ENCODE data around the gene APMAP.
"Not testable (repeated sequence)": the region's sequence is repeated elsewhere in the genome, so short reads cannot be mapped to it uniquely, and the experiment has no call there.

Gene APMAP

DNA sequence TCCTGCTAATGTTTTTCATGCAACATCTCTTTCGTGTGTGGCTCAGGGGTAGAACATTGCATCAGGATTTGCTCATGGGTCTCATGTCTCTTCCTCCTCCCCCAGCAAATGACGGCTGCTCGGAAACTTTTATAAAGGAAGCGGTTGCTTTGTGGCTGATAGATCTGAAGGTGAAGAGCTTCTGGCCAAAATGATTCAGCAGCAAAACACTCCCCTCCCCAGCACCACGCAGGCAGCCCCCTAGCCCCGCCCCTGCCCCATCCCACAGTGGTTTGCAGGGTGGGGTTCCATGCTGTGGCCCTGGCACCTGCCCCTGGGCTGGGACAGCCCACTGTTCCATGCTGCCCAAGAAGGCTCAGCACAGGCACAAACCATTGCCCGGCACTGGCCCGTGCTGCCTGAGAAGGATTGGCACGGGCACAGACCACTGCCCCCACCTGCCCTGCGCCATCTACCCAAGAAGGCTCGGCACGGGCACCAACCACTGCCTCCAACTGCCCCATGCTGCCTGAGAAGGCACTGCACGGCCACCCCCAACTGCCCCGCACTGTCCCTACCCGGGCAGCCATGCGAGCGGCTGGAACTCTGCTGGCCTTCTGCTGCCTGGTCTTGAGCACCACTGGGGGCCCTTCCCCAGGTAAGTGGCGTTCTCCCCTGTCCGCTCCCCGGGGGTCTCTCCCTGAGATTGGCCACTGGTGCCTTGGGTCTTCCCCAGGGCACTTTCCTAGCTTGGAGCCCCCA lies 43.4 kb downstream of the APMAP start, which contains the start of gene CST7:
TSS of gene CST7 (plus strand) at position 331 of the 741 bp plus-strand sequence. CDS start at position 568, 237 bp downstream.
- H4K20me1 ChIP-seq (ENCODE audit: insufficient read depth) = no peaks in the 10 kb centered on the region
- H3K27me3 ChIP-seq (ENCODE audit: insufficient read depth, low read depth) = no peaks in the 10 kb centered on the region
- H3K4me2 ChIP-seq = no peak within 1 kb of the TSS
- H2AFZ ChIP-seq (ENCODE audit: low read depth) = no peak within 1 kb of the TSS
- no peaks in the 10 kb centered on the region for H3K36me3 ChIP-seq (ENCODE audit: insufficient read depth)
- no peaks in the 10 kb centered on the region for H3K79me2 ChIP-seq (ENCODE audit: insufficient read depth, low read depth)
- H3K9ac ChIP-seq = no peak within 1 kb of the TSS
- H3K27ac ChIP-seq = no peak within 1 kb of the TSS
- no peaks in the 10 kb centered on the region for H3K4me1 ChIP-seq (ENCODE audit: low read depth, poor library complexity, severe bottlenecking)
- TF ChIP-seq, protein P1, sequence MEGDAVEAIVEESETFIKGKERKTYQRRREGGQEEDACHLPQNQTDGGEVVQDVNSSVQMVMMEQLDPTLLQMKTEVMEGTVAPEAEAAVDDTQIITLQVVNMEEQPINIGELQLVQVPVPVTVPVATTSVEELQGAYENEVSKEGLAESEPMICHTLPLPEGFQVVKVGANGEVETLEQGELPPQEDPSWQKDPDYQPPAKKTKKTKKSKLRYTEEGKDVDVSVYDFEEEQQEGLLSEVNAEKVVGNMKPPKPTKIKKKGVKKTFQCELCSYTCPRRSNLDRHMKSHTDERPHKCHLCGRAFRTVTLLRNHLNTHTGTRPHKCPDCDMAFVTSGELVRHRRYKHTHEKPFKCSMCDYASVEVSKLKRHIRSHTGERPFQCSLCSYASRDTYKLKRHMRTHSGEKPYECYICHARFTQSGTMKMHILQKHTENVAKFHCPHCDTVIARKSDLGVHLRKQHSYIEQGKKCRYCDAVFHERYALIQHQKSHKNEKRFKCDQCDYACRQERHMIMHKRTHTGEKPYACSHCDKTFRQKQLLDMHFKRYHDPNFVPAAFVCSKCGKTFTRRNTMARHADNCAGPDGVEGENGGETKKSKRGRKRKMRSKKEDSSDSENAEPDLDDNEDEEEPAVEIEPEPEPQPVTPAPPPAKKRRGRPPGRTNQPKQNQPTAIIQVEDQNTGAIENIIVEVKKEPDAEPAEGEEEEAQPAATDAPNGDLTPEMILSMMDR (conservative IDR thresholded peaks at IDR 0.05; ENCODE audit: low read depth, low read length) = no peak
- no peak within 1 kb of the TSS for H3K4me3 ChIP-seq (IDR thresholded peaks at IDR 0.05; ENCODE audit: insufficient read depth, low read depth, low read length)

DNA sequence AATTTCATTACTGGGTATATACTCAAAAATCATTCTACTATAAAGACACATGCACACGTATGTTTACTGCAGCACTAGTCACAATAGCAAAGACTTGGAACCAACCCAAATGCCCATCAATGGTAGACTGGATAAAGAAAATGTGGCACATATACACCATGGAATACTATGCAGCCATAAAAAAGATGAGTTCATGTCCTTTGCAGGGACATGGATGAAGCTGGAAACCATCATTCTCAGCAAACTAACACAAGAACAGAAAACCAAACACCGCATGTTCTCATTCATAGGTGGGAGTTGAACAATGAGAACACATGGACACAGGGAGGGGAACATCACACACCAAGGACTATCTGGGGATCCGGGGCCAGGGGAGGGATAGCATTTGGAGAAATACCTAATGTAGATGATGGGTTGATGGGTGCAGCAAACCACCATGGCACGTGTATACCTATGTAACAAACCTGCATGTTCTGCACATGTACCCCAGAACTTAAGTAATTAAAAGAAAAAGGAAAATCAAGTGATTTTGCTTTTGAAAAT lies 44.1 kb downstream of the APMAP start:
- not testable (repeated sequence) for H3K27ac ChIP-seq; H3K4me1 ChIP-seq (ENCODE audit: low read depth, poor library complexity, severe bottlenecking); H3K9ac ChIP-seq; H3K79me2 ChIP-seq (ENCODE audit: insufficient read depth, low read depth); H4K20me1 ChIP-seq (ENCODE audit: insufficient read depth); H3K4me2 ChIP-seq; H3K27me3 ChIP-seq (ENCODE audit: insufficient read depth, low read depth); H3K36me3 ChIP-seq (ENCODE audit: insufficient read depth); H2AFZ ChIP-seq (ENCODE audit: low read depth); H3K4me3 ChIP-seq (IDR thresholded peaks at IDR 0.05; ENCODE audit: insufficient read depth, low read depth, low read length)

DNA sequence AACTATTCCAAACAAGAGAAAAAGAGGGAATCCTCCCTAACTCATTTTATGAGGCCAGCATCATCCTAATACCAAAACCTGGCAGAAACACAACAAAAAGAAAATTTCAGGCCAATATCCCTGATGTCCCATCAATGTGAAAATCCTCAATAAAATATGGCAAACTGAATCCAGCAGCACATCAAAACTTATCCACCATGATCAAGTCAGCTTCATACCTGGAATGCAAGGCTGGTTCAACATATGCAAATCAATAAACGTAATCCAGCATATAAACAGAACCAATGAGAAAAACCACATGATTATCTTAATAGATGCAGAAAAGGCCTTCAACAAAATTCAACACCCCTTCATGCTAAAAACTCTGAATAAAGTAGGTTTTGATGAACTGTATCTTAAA lies 46.2 kb downstream of the APMAP start:
- H3K4me1 ChIP-seq (ENCODE audit: low read depth, poor library complexity, severe bottlenecking); H3K27ac ChIP-seq; H4K20me1 ChIP-seq (ENCODE audit: insufficient read depth); H2AFZ ChIP-seq (ENCODE audit: low read depth); H3K27me3 ChIP-seq (ENCODE audit: insufficient read depth, low read depth); H3K4me2 ChIP-seq; H3K9ac ChIP-seq; H3K36me3 ChIP-seq (ENCODE audit: insufficient read depth); H3K4me3 ChIP-seq (IDR thresholded peaks at IDR 0.05; ENCODE audit: insufficient read depth, low read depth, low read length); H3K79me2 ChIP-seq (ENCODE audit: insufficient read depth, low read depth): not testable (repeated sequence)

DNA sequence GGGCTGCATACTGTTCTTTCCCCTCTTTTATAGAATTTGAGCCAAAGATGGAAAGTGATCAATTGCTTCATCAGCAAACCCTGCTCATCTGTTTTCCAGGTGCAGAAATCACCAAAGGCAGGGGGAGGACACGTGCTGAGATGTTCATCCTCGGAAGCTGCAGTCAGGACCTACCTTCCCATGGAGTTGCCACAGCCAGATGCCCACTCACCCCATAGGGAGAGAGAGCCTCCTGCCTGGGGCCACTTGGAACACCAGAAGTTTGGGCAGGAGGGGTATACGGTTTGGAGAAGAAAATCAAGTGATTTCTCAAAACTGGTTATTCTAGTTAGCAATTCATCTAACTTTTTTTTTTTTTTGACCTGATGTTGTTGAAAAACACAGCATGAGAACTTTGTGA lies 48.8 kb downstream of the APMAP start:
- no peak overlapping the region for H3K9ac ChIP-seq
- H3K27ac ChIP-seq = no peak overlapping the region
- no peaks in the 10 kb centered on the region for H3K36me3 ChIP-seq (ENCODE audit: insufficient read depth)
- no peak overlapping the region for H2AFZ ChIP-seq (ENCODE audit: low read depth)
- no peaks in the 10 kb centered on the region for H3K27me3 ChIP-seq (ENCODE audit: insufficient read depth, low read depth)
- H3K4me1 ChIP-seq (ENCODE audit: low read depth, poor library complexity, severe bottlenecking) = no peaks in the 10 kb centered on the region
- TF ChIP-seq, protein P1 (conservative IDR thresholded peaks at IDR 0.05; ENCODE audit: low read depth, low read length) = no peak
- no peaks in the 10 kb centered on the region for H4K20me1 ChIP-seq (ENCODE audit: insufficient read depth)
- no peaks in the 10 kb centered on the region for H3K79me2 ChIP-seq (ENCODE audit: insufficient read depth, low read depth)
- no peak overlapping the region for H3K4me2 ChIP-seq
- H3K4me3 ChIP-seq (IDR thresholded peaks at IDR 0.05; ENCODE audit: insufficient read depth, low read depth, low read length) = no peak overlapping the region

DNA sequence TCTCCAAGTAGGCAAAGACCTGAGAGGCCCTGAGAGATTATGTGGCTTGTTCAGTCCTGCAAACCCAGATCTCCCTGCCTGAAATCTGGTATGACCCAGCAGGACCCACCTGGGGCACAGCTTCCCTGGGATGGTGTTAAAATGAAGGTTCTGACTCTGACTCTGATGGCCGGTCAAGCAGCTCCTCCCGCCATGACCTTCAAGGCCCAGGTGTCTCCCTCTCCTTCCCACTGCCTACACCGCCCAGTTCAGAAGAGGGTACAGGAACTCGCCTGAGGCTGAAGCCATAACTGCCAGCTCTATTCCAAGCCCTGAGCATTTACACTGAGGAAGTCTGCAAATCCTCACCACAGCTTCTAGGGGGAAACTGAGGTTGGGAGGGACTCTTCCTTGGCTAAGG lies 49.4 kb downstream of the APMAP start:
- TF ChIP-seq, protein P1 (conservative IDR thresholded peaks at IDR 0.05; ENCODE audit: low read depth, low read length) = no peak
- no peaks in the 10 kb centered on the region for H4K20me1 ChIP-seq (ENCODE audit: insufficient read depth)
- no peak overlapping the region for H2AFZ ChIP-seq (ENCODE audit: low read depth)
- H3K79me2 ChIP-seq (ENCODE audit: insufficient read depth, low read depth) = no peaks in the 10 kb centered on the region
- H3K9ac ChIP-seq = no peak overlapping the region
- no peak overlapping the region for H3K4me3 ChIP-seq (IDR thresholded peaks at IDR 0.05; ENCODE audit: insufficient read depth, low read depth, low read length)
- H3K4me1 ChIP-seq (ENCODE audit: low read depth, poor library complexity, severe bottlenecking) = no peaks in the 10 kb centered on the region
- no peaks in the 10 kb centered on the region for H3K36me3 ChIP-seq (ENCODE audit: insufficient read depth)
- H3K27me3 ChIP-seq (ENCODE audit: insufficient read depth, low read depth) = no peaks in the 10 kb centered on the region
- H3K4me2 ChIP-seq = no peak overlapping the region
- no peak overlapping the region for H3K27ac ChIP-seq

All from KMS-11 (cell line).